LNCaP clone FGC (cell line): Measurements from ENCODE around the gene MYOF.

Source experiments
- DNase-seq: peaks from one replicate; pipeline ENCODE4 v3.0.0-alpha.2; 2011; ENCODE audit warnings: low read depth
- H3K4me3 ChIP-seq: 2 replicates; pipeline ENCODE4 v1.5.1; 2011; ENCODE audit warnings: mild to moderate bottlenecking, low read depth, low read length, control low read depth
- CTCF ChIP-seq: IDR thresholded peaks from 2 replicates; pipeline ENCODE4 v1.5.1; 2012; ENCODE audit warnings: mild to moderate bottlenecking; ENCODE audit not compliant: control insufficient read depth, insufficient read depth; ENCODE audit errors: extremely low read depth

The MYOF gene

GRCh38 chr10:93403152-93404047 lies 78.7 kb downstream of the MYOF start:
- no peak overlapping the region for H3K4me3 ChIP-seq
- no peak for TF ChIP-seq CTCF
- no peak for DNase-seq

- TF ChIP-seq CTCF = no peak
- no peak for DNase-seq
- no peak overlapping the region for H3K4me3 ChIP-seq
Observed at GRCh38 chr10:93402192-93402591, 79.9 kb downstream of the MYOF start.

- no peak overlapping the region for H3K4me3 ChIP-seq
- no peak for TF ChIP-seq CTCF
- DNase-seq = no peak
Observed at GRCh38 chr10:93398528-93398927, 83.6 kb downstream of the MYOF start.

DNA sequence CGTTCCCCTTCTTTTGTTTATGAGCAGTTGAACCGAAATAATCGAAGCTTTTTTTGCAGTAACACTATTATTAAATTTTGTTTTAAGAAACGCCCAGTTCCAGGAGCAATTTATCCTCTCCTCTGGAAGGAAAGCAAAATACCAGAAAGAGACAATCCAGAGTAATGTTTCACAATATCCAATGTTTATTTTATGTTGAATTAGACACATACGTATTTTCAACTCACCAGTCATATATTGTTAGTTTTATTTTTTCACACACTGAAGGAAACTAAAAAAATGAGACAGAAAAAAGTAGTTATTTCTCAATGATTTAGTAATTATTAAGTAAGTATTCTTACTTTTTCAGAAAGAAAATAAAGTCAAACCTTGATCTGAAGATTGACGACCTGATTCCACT lies 85.1 kb downstream of the MYOF start:
- no peak overlapping the region for H3K4me3 ChIP-seq
- no peak for TF ChIP-seq CTCF
- no peak for DNase-seq

DNA sequence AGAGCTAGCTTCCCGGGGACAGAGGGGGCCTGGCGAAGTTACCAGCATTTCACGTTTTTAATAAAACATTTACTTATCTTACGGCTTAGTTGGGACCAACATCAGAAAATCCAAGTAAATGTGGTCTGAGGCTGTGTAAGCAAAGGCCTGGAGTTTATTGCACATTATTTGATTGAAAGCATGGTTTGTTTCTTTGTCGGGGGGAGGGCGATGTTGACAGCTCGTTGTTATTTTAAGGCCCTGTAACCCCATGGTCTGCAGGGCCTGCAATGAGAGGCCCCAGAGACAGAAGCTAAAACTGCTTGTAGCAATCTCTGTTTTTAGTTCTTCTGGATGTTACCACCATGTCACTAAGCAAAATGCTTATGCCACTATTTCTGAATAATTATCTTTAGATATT lies 88.9 kb downstream of the MYOF start:
- TF ChIP-seq CTCF = no peak
- no peak overlapping the region for H3K4me3 ChIP-seq
- DNase-seq = no peak

- TF ChIP-seq CTCF = no peak
- DNase-seq = no peak
- H3K4me3 ChIP-seq = no peak overlapping the region
Observed at GRCh38 chr10:93392121-93392520, 90.0 kb downstream of the MYOF start.

DNA sequence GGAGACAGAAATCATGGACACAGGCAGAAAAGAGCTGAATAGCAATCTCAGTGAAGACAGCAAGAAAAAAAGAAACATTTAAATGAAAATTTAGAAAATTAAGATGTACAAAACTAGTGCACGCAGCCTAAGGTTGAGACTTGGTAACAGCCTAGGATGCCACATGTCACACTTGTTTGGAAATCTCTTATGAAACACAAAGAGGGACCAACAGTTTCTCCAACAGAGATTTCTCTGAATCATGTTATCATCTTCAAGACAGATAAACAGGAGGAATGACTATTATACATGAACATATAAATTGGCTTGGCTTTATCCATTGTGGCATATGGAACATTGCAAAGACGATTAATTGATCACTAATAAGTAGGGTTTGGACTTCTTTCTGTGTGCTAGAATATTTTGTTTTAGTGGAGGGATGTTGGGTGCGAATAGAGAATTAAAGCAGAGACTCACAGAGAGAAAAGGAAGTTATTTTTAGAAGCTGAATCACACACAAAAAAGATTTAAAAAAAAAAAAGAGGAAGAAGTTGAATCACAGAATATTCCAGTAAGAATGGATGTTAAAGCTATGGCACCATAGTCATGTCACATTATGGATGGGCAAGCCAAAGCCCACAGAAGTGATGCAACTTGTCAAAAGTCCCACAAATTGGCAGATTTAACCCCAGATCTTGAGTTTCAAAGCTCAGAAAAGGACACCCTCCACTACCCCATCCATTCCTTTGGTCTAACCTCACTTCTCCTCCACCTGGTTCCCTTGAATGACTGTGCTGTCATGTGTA lies 91.6 kb downstream of the MYOF start:
- H3K4me3 ChIP-seq = no peak overlapping the region
- no peak for DNase-seq
- TF ChIP-seq CTCF = no peak
